ENCODE measurements around the gene PLEK2. TPM values are rescaled to one million over a fixed set of nuclear protein-coding genes. Genes with fewer than 3 reads are reported as not detected.
"Not testable (repeated sequence)": the region's sequence is repeated elsewhere in the genome, so short reads cannot be mapped to it uniquely, and the experiment has no call there.

PLEK2 gene, protein sequence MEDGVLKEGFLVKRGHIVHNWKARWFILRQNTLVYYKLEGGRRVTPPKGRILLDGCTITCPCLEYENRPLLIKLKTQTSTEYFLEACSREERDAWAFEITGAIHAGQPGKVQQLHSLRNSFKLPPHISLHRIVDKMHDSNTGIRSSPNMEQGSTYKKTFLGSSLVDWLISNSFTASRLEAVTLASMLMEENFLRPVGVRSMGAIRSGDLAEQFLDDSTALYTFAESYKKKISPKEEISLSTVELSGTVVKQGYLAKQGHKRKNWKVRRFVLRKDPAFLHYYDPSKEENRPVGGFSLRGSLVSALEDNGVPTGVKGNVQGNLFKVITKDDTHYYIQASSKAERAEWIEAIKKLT
- 13.7 and 14.5 TPM in 2 replicates for total RNA-seq (2014; rRNA removed; shearing (Covaris generic))

DNA sequence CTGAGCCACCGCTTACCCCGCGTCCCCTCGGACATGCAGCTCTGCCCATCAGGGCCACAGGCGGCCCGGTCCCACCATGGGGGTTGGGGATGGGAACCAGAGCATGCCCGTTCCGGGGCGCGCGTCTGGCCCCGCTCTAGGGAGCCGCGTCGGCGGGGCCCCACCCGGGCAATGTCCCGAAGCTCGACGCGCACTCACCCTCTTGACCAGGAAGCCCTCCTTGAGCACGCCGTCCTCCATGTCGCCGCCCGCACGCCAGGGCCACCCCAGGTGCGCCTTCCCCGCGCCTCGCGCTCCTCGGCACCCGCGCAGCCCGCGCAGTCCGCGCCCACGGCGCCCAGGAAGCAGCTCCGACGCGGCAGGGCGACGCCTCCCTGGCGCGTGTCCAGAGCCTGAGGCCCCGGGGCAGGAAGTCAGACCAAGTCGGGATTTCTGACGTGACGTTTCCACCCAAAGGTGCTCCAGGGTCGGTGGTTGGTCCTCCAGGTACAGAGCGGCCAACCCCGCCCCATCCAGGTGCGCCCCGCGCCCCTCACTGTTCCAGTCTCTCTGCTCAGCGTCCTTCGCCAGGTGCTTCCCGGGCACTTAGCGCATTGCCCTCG lies at the start of gene PLEK2:
PLEK2 (minus strand) TSS at position 346 of the 602 bp plus-strand sequence; CDS start at position 240, 106 bp downstream.
- peak; percentile 54 for DNase-seq (ENCODE audit: low read depth)

GRCh38 chr14:67461341-67461985 lies 49.5 kb upstream of the PLEK2 start:
- DNase-seq (ENCODE audit: low read depth): no peak

DNA sequence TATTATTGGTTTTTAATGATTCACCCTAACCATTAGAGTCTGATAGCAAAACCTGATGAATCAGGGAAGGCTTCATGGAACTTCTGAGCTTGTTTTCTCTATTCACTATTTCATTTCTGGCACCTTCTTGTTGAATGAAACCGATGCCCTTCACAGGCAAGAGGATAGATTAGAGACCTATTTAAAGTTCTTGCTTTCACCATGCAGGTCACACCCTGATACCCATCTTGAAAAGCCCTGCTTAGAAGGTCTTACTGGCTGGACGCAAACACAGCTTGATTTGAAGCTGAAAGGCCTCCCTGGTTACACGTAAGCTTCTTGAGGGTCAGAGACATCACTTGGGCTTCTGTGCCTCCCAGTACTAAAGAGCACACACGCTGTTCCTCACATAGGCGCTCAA lies 47.4 kb upstream of the PLEK2 start:
- DNase-seq (ENCODE audit: low read depth): no peak

- no peak for DNase-seq (ENCODE audit: low read depth)
Observed at GRCh38 chr14:67457782-67458181, 45.8 kb upstream of the PLEK2 start.

DNA sequence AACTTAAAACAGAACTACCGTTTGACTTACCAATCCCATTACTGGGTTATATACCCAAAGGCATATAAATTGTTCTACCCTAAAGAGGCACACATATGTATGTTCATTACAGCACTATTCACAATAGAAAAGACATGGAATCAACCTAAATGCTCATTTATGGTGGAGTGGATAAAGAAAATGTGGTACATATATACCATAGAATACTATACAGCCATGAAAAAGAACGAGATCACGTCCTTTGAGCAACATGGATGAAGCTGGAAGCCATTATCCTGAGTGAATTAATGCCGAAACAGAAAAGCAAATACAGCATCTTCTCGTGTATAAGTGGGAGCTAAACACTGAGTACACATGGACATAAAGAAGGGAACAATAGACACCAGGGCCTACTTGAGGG lies 44.8 kb upstream of the PLEK2 start:
- no peak for DNase-seq (ENCODE audit: low read depth)

DNA sequence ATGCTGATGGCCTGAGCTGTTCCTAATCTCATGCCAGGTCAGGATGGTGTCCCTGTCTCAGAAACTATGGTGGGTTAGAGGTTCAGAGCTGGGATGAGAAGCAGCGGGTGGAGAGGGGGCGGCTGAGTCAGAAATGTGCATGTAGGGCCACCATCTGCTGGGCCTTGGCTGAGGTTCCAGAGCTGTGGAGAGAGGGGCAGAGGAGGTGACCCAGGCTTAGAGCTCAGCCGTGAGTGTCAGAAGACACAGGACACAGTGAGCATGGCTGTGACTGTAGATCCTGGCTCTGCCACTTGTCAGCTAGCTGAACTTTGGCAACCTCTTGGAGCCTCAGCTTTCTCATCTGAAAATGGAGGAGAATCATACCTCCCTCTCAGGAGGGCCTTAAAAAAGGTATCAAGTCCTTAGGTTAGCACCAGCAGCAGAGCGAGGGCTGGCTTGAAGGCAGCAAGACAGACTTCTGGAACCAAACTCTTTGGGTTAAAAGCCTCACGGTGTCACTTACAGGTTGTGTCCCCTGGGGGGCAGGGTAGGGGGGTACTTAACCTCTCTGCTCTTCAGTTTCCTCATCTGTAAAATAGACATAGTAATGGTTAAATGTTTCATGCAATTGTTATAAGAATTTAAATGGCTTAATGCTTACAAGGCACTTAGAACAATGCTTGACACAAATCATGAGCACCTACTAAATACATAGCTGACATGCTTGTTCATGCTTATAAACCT lies 41.8 kb upstream of the PLEK2 start:
- DNase-seq (ENCODE audit: low read depth): no peak

- not testable (repeated sequence) for DNase-seq (ENCODE audit: low read depth)
Observed at GRCh38 chr14:67451667-67452066, 39.7 kb upstream of the PLEK2 start.

GRCh38 chr14:67449096-67449495 lies 37.1 kb upstream of the PLEK2 start:
- DNase-seq (ENCODE audit: low read depth): no peak

GRCh38 chr14:67447033-67447381 lies 35.0 kb upstream of the PLEK2 start:
- no peak for DNase-seq (ENCODE audit: low read depth)

- no peak for DNase-seq (ENCODE audit: low read depth)
Observed at GRCh38 chr14:67446371-67447032, 34.5 kb upstream of the PLEK2 start.

DNA sequence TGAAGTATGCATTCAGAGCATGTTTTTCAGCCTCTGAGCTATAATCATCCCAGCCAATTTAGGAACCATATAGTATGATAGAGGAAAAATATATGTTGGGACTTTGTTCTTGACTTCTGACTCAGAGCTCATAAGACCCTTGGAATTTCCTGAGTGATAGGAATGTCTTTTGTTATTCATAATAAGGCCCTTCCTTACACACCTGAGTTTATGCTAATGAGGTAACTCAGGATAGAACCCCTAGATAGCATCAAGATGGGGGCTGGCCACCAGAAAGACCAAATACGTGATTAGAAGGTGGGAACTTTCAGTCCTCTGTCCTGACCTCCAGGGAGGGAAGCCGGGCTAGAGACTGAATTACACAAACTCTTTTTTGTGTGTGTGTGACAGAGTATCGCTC lies 32.4 kb upstream of the PLEK2 start:
- DNase-seq (ENCODE audit: low read depth): no peak

GRCh38 chr14:67442139-67442906 lies 30.4 kb upstream of the PLEK2 start:
- no peak for DNase-seq (ENCODE audit: low read depth)

DNA sequence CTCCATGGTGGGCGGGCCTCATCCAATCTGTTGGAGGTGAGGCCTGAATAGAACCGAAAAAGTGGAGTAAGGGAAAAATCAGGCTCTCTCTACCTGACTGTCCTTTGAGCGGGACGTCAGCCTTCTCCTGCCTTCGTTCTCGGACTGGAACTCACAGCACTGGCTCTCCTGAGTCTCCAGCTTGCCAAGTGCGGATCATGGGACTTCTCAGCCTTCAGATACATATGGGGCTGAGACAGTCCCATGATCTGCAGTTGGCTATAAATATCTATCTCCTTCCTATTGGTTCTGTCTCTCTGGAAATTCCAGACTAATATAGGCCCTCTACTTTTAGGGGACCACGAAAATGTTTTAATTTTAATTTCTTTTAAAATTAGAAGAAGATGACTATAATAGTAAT lies 29.7 kb upstream of the PLEK2 start:
- no peak for DNase-seq (ENCODE audit: low read depth)

DNA sequence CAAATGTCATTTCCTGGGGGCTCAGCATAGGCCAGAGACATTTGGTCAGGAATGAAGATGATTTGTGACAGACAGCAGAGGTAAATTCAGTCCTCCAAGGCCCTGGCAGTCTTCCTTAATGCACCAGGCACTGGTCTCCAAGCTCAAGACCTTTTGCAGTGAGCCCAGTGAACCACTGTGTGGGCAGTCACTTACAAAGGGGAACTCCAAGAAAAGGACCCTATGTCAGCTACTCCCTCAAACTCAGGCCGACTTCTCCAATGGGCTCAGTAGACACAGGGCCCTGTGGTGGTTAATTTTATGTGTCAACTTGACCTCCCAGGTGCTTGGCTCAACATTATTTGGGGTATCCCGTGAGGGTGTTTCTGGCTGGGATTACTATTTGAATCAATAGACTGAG lies 29.3 kb upstream of the PLEK2 start:
- no peak for DNase-seq (ENCODE audit: low read depth)

DNA sequence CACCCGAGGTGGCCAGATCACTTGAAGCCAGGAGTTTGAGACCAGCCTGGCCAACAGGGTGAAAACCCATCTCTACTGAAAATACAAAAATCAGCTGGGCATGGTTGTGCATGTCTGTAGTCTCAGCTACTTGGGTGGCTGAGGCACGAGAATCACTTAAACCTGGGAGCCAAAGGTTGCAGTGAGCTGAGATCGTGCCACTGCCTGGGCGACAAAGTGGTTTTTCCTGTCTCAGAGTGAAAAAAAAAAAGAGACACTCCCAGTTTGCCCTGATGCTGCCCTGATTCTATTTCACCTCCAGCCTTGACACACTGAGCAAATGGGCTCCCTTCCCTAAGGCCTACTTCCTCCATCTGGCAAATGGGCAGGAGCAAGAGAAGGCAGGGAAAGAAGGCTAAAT lies 28.5 kb upstream of the PLEK2 start:
- no peak for DNase-seq (ENCODE audit: low read depth)

- no peak for DNase-seq (ENCODE audit: low read depth)
Observed at GRCh38 chr14:67438969-67439368, 27.0 kb upstream of the PLEK2 start.

- DNase-seq (ENCODE audit: low read depth): no peak
Observed at GRCh38 chr14:67436006-67436866, 24.3 kb upstream of the PLEK2 start.

- DNase-seq (ENCODE audit: low read depth): no peak
Observed at GRCh38 chr14:67435603-67436002, 23.6 kb upstream of the PLEK2 start.

DNA sequence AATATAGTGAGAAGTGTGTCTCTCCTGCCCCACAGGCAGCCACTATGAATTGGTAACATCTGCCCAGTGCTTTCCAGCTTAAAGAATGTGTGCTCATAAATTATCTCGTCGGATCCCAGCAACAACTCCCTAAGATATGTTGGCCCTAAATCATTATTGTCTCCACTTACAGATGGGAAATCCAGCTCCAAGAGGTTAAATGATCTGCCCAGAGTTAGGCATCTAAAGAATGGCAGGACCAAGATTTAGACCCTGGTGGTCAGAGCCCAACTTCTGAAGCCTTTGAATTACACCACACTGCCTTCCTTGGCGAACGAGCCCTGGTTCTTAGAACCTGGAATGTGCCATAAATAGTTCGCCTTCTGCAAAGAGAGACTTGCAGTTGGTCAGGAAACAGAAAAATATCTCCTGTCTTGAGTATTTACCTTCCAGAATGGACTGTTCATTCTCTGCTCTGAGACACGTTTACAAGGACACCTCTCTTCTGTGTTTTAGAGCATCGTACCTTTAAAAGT lies 20.1 kb upstream of the PLEK2 start:
- no peak for DNase-seq (ENCODE audit: low read depth)
